ENCODE measurements around the gene PALLD. TPM values are rescaled to one million over a fixed set of nuclear protein-coding genes. Genes with fewer than 3 reads are reported as not detected.

Gene PALLD
- total RNA-seq, 2 experiments from 2014 or later, result 0.91 to 2.0 TPM

- Mint-ChIP-seq H3K4me3 (no peak overlapping the region), H3K36me3 (peaks cover 4% of the 10 kb centered on the region), H3K4me1 (no peaks in the 10 kb centered on the region), H3K9me3 (peaks cover 1% of the 10 kb centered on the region), H3K27me3 (peaks cover 8% of the 10 kb centered on the region), H3K27ac (no peak overlapping the region)
- no peak for ATAC-seq (ENCODE audit: low read depth)
- POLR2A ChIA-PET, result no interaction called here
- no peak for DNase-seq
Measured at GRCh38 chr4:168519576-168519975, 22.7 kb downstream of the PALLD start.

GRCh38 chr4:168521721-168522120 is 24.9 kb downstream of the PALLD start:
- no peak for DNase-seq
- POLR2A ChIA-PET, result no interaction called here
- no peak for ATAC-seq (ENCODE audit: low read depth)
- Mint-ChIP-seq H3K27ac (no peak overlapping the region), H3K27me3 (peaks cover 16% of the 10 kb centered on the region), H3K4me1 (no peaks in the 10 kb centered on the region), H3K4me3 (no peak overlapping the region), H3K36me3 (peaks cover 4% of the 10 kb centered on the region), H3K9me3 (peaks cover 1% of the 10 kb centered on the region)

GRCh38 chr4:168522356-168522755 is 25.5 kb downstream of the PALLD start:
- ATAC-seq (ENCODE audit: low read depth) (no peak), DNase-seq (no peak)
- H3K36me3 Mint-ChIP-seq, result peaks cover 4% of the 10 kb centered on the region
- no peak overlapping the region for H3K27ac Mint-ChIP-seq
- H3K4me1 Mint-ChIP-seq, result no peaks in the 10 kb centered on the region
- H3K9me3 Mint-ChIP-seq, result peaks cover 1% of the 10 kb centered on the region
- no peak overlapping the region for H3K4me3 Mint-ChIP-seq
- peaks cover 15% of the 10 kb centered on the region for H3K27me3 Mint-ChIP-seq
- POLR2A ChIA-PET, result no interaction called here

GRCh38 chr4:168522829-168523489 is 26.1 kb downstream of the PALLD start:
- Mint-ChIP-seq H3K4me3 (no peak overlapping the region), H3K27me3 (peaks cover 14% of the 10 kb centered on the region), H3K36me3 (peaks cover 3% of the 10 kb centered on the region), H3K27ac (no peak overlapping the region), H3K4me1 (no peaks in the 10 kb centered on the region), H3K9me3 (peaks cover 1% of the 10 kb centered on the region)
- DNase-seq (no peak), ATAC-seq (ENCODE audit: low read depth) (no peak)
- POLR2A ChIA-PET, result no interaction called here

- Mint-ChIP-seq H3K4me3 (no peak overlapping the region), H3K36me3 (no peaks in the 10 kb centered on the region), H3K27ac (no peak overlapping the region), H3K27me3 (peaks cover 12% of the 10 kb centered on the region), H3K9me3 (peaks cover 1% of the 10 kb centered on the region), H3K4me1 (no peaks in the 10 kb centered on the region)
- POLR2A ChIA-PET, result no interaction called here
- ATAC-seq (ENCODE audit: low read depth) (no peak), DNase-seq (no peak)
Measured at GRCh38 chr4:168524006-168524405, 27.2 kb downstream of the PALLD start.

- ATAC-seq (ENCODE audit: low read depth), result no peak
- H3K27ac Mint-ChIP-seq, result no peak overlapping the region
- peaks cover 16% of the 10 kb centered on the region for H3K27me3 Mint-ChIP-seq
- no peaks in the 10 kb centered on the region for H3K36me3 Mint-ChIP-seq
- peaks cover 1% of the 10 kb centered on the region for H3K9me3 Mint-ChIP-seq
- no peak for DNase-seq
- H3K4me1 Mint-ChIP-seq, result no peaks in the 10 kb centered on the region
- POLR2A ChIA-PET, result no interaction called here
- no peak overlapping the region for H3K4me3 Mint-ChIP-seq
Measured at GRCh38 chr4:168524897-168525296, 28.0 kb downstream of the PALLD start.

GRCh38 chr4:168527560-168527959 is 30.7 kb downstream of the PALLD start:
- DNase-seq (no peak), ATAC-seq (ENCODE audit: low read depth) (no peak)
- H3K27ac Mint-ChIP-seq, result no peak overlapping the region
- peaks cover 24% of the 10 kb centered on the region for H3K27me3 Mint-ChIP-seq
- POLR2A ChIA-PET, result no interaction called here
- H3K36me3 Mint-ChIP-seq, result no peaks in the 10 kb centered on the region
- H3K9me3 Mint-ChIP-seq, result peaks cover 1% of the 10 kb centered on the region
- H3K4me1 Mint-ChIP-seq, result no peaks in the 10 kb centered on the region
- H3K4me3 Mint-ChIP-seq, result no peak overlapping the region

GRCh38 chr4:168528131-168528949 is 31.5 kb downstream of the PALLD start:
- H3K4me1 Mint-ChIP-seq, result no peaks in the 10 kb centered on the region
- no peak overlapping the region for H3K4me3 Mint-ChIP-seq

GRCh38 chr4:168529257-168529656 is 32.4 kb downstream of the PALLD start:
- ATAC-seq (ENCODE audit: low read depth) (no peak), DNase-seq (no peak)
- Mint-ChIP-seq H3K9me3 (peaks cover 1% of the 10 kb centered on the region), H3K27me3 (peaks cover 23% of the 10 kb centered on the region), H3K4me1 (no peaks in the 10 kb centered on the region), H3K4me3 (no peak overlapping the region), H3K27ac (no peak overlapping the region), H3K36me3 (no peaks in the 10 kb centered on the region)
- POLR2A ChIA-PET, result no interaction called here

More at GRCh38 chr4:168528131-168528949, 31.5 kb downstream of the PALLD start:
- Mint-ChIP-seq H3K9me3 (peaks cover 1% of the 10 kb centered on the region), H3K36me3 (no peaks in the 10 kb centered on the region), H3K27me3 (peaks cover 24% of the 10 kb centered on the region), H3K27ac (no peak overlapping the region)
- DNase-seq (no peak), ATAC-seq (ENCODE audit: low read depth) (no peak)
- POLR2A ChIA-PET, result interaction anchor here (0.6 kb wide), 1 partner anchor 482 kb away, joined by 3 read pairs; the partner anchor contains the start of gene CBR4

GRCh38 chr4:168531305-168531704 is 34.5 kb downstream of the PALLD start:
- Mint-ChIP-seq H3K9me3 (no peaks in the 10 kb centered on the region), H3K36me3 (no peaks in the 10 kb centered on the region), H3K4me3 (no peak overlapping the region), H3K4me1 (peaks cover 1% of the 10 kb centered on the region), H3K27ac (no peak overlapping the region), H3K27me3 (peaks cover 20% of the 10 kb centered on the region)
- no peak for ATAC-seq (ENCODE audit: low read depth)
- POLR2A ChIA-PET, result no interaction called here
- DNase-seq, result no peak

GRCh38 chr4:168534535-168534934 is 37.7 kb downstream of the PALLD start:
- no peak for ATAC-seq (ENCODE audit: low read depth)
- Mint-ChIP-seq H3K4me1 (peaks cover 3% of the 10 kb centered on the region), H3K27ac (no peak overlapping the region), H3K36me3 (no peaks in the 10 kb centered on the region), H3K4me3 (no peak overlapping the region), H3K9me3 (no peaks in the 10 kb centered on the region), H3K27me3 (peaks cover 19% of the 10 kb centered on the region)
- POLR2A ChIA-PET, result no interaction called here
- DNase-seq, result no peak

GRCh38 chr4:168535689-168536088 is 38.8 kb downstream of the PALLD start:
- H3K36me3 Mint-ChIP-seq, result no peaks in the 10 kb centered on the region
- H3K27ac Mint-ChIP-seq, result no peak overlapping the region
- H3K4me3 Mint-ChIP-seq, result no peak overlapping the region
- ATAC-seq (ENCODE audit: low read depth) (no peak), DNase-seq (no peak)
- no peaks in the 10 kb centered on the region for H3K9me3 Mint-ChIP-seq
- POLR2A ChIA-PET, result no interaction called here
- peaks cover 13% of the 10 kb centered on the region for H3K27me3 Mint-ChIP-seq
- H3K4me1 Mint-ChIP-seq, result peaks cover 3% of the 10 kb centered on the region

- H3K27me3 Mint-ChIP-seq, result peaks cover 9% of the 10 kb centered on the region
- POLR2A ChIA-PET, result no interaction called here
- DNase-seq, result no peak
- H3K9me3 Mint-ChIP-seq, result no peaks in the 10 kb centered on the region
- ATAC-seq (ENCODE audit: low read depth), result no peak
- H3K36me3 Mint-ChIP-seq, result no peaks in the 10 kb centered on the region
- peaks cover 3% of the 10 kb centered on the region for H3K4me1 Mint-ChIP-seq
- H3K4me3 Mint-ChIP-seq, result no peak overlapping the region
- H3K27ac Mint-ChIP-seq, result no peak overlapping the region
Measured at GRCh38 chr4:168536448-168536847, 39.6 kb downstream of the PALLD start.

GRCh38 chr4:168537086-168537485 is 40.2 kb downstream of the PALLD start:
- no peak overlapping the region for H3K27ac Mint-ChIP-seq
- peaks cover 9% of the 10 kb centered on the region for H3K27me3 Mint-ChIP-seq
- no peaks in the 10 kb centered on the region for H3K9me3 Mint-ChIP-seq
- peaks cover 3% of the 10 kb centered on the region for H3K4me1 Mint-ChIP-seq
- POLR2A ChIA-PET, result no interaction called here
- no peaks in the 10 kb centered on the region for H3K36me3 Mint-ChIP-seq
- DNase-seq, result no peak
- H3K4me3 Mint-ChIP-seq, result no peak overlapping the region
- no peak for ATAC-seq (ENCODE audit: low read depth)

All from activated naive CD8-positive, alpha-beta T cell treated with anti-CD3 and anti-CD28 coated beads, Interleukin-2, amount 10 ng/mL, durations not matched to agents 7 days and 5 days (primary cell).